ENCODE data around the gene GLYATL2.

GRCh38 chr11:58788355-58789023 lies 56.0 kb downstream of the GLYATL2 start:
- TF ChIP-seq CTCF (IDR thresholded peaks at IDR 0.05) (peak; percentile 45 to 73 (median 58)), POLR2A (IDR thresholded peaks at IDR 0.05) (no peak)
